Measurements from ENCODE around the gene MOB2.

The MOB2 gene

DNA sequence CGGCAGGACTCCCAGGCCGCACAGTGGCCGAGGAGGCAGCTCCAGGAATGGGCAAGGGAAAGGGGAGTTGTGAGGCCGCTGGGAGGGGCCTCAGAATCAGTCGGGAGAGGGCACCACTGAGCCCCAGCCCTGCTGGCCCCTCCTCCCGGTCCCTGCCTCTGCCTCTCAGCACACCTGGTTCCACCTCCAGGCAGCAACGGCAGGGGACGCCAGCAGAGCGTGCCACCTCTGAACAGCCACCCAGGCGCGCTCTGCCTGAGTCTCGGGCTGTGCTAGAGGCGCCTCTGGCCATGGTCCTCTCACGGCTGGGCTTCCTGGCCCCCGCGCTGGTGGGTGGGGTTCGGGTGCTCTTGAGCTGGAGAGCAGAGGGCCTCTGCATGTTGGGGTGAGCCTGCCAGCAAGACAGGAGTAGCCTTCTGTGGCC lies 33.0 kb downstream of the MOB2 start:
- Histone ChIP-seq H3K27ac (no peak overlapping the region), H3K4me3 (IDR thresholded peaks at IDR 0.05; ENCODE audit: insufficient read depth, low read depth, low read length) (no peak overlapping the region), H3K27me3 (ENCODE audit: insufficient read depth, low read depth) (peaks cover 54% of the 10 kb centered on the region), H2AFZ (ENCODE audit: low read depth) (no peak overlapping the region), H3K79me2 (ENCODE audit: insufficient read depth, low read depth) (no peaks in the 10 kb centered on the region), H3K36me3 (ENCODE audit: insufficient read depth) (no peaks in the 10 kb centered on the region), H3K4me1 (ENCODE audit: low read depth, poor library complexity, severe bottlenecking) (no peaks in the 10 kb centered on the region), H3K9ac (no peak overlapping the region), H3K4me2 (no peak overlapping the region), H4K20me1 (ENCODE audit: insufficient read depth) (no peaks in the 10 kb centered on the region)
- TF ChIP-seq, protein P1, sequence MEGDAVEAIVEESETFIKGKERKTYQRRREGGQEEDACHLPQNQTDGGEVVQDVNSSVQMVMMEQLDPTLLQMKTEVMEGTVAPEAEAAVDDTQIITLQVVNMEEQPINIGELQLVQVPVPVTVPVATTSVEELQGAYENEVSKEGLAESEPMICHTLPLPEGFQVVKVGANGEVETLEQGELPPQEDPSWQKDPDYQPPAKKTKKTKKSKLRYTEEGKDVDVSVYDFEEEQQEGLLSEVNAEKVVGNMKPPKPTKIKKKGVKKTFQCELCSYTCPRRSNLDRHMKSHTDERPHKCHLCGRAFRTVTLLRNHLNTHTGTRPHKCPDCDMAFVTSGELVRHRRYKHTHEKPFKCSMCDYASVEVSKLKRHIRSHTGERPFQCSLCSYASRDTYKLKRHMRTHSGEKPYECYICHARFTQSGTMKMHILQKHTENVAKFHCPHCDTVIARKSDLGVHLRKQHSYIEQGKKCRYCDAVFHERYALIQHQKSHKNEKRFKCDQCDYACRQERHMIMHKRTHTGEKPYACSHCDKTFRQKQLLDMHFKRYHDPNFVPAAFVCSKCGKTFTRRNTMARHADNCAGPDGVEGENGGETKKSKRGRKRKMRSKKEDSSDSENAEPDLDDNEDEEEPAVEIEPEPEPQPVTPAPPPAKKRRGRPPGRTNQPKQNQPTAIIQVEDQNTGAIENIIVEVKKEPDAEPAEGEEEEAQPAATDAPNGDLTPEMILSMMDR (conservative IDR thresholded peaks at IDR 0.05; ENCODE audit: low read depth, low read length), result peak; percentile 59

DNA sequence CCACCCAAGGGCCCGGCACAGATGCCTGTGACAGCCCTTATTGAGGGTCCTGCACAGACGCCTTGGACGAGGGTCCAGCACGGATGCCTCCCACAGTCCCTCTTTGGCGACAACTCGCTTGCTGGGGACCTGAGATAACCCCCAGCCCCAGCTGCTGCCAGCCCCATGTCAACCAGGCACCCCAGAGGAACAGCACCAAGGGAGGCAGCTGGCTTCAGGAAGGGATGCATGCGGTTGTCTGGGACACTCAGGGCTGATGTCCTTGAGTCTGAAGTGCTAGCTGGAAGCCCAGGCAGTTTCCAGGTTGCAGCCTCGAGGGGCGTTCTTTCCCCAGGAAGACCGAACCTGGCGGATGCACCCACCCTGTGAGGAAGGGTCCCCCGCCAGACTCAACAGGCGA lies 33.8 kb downstream of the MOB2 start:
- H3K79me2 ChIP-seq (ENCODE audit: insufficient read depth, low read depth), result no peaks in the 10 kb centered on the region
- H3K27ac ChIP-seq, result no peak overlapping the region
- H3K4me2 ChIP-seq, result no peak overlapping the region
- no peak overlapping the region for H3K4me3 ChIP-seq (IDR thresholded peaks at IDR 0.05; ENCODE audit: insufficient read depth, low read depth, low read length)
- H4K20me1 ChIP-seq (ENCODE audit: insufficient read depth), result no peaks in the 10 kb centered on the region
- H3K4me1 ChIP-seq (ENCODE audit: low read depth, poor library complexity, severe bottlenecking), result no peaks in the 10 kb centered on the region
- no peaks in the 10 kb centered on the region for H3K36me3 ChIP-seq (ENCODE audit: insufficient read depth)
- no peak overlapping the region for H2AFZ ChIP-seq (ENCODE audit: low read depth)
- H3K9ac ChIP-seq, result no peak overlapping the region
- H3K27me3 ChIP-seq (ENCODE audit: insufficient read depth, low read depth), result peaks cover 62% of the 10 kb centered on the region
- TF ChIP-seq, protein P1 (conservative IDR thresholded peaks at IDR 0.05; ENCODE audit: low read depth, low read length), result no peak

DNA sequence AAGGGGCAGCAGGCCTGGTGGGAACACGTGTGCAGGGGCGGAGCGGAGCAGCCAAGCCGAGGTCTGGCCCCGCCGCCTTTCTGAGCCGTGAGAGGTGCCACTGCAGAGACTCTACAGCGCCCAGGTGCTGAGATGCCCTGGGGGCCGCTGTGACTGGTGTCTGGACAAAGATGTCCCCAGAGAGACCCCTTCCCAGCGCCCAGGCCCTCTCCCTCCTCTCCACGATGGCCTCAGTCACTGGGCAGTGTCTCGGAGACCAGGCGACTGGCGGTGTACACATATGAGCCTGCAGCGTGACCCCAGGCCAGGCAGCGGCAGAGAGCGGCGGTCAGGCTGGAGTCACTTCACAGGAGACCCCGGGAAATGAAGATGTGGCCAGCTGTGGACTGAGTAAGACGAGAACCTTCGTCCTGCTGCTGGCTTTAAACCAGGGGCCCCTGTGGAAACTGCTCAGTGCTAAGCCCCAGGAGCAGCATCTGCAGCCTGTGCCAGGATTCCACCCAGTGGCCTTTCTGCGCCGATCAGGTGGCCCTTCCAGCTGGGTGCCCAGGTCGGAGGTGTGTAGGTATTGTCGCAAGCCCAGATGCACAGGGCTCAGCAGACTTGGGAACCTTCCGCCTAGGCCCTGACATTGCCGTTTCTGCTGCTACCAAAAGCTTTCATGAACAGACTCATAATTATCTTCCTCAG lies 34.7 kb downstream of the MOB2 start:
- H3K36me3 ChIP-seq (ENCODE audit: insufficient read depth), result no peaks in the 10 kb centered on the region
- H3K4me3 ChIP-seq (IDR thresholded peaks at IDR 0.05; ENCODE audit: insufficient read depth, low read depth, low read length), result no peak overlapping the region
- TF ChIP-seq, protein P1 (conservative IDR thresholded peaks at IDR 0.05; ENCODE audit: low read depth, low read length), result no peak
- no peak overlapping the region for H3K4me2 ChIP-seq
- H3K27ac ChIP-seq, result no peak overlapping the region
- H3K79me2 ChIP-seq (ENCODE audit: insufficient read depth, low read depth), result no peaks in the 10 kb centered on the region
- H2AFZ ChIP-seq (ENCODE audit: low read depth), result no peak overlapping the region
- H3K9ac ChIP-seq, result no peak overlapping the region
- H3K27me3 ChIP-seq (ENCODE audit: insufficient read depth, low read depth), result peaks cover 69% of the 10 kb centered on the region
- no peaks in the 10 kb centered on the region for H4K20me1 ChIP-seq (ENCODE audit: insufficient read depth)
- no peaks in the 10 kb centered on the region for H3K4me1 ChIP-seq (ENCODE audit: low read depth, poor library complexity, severe bottlenecking)

DNA sequence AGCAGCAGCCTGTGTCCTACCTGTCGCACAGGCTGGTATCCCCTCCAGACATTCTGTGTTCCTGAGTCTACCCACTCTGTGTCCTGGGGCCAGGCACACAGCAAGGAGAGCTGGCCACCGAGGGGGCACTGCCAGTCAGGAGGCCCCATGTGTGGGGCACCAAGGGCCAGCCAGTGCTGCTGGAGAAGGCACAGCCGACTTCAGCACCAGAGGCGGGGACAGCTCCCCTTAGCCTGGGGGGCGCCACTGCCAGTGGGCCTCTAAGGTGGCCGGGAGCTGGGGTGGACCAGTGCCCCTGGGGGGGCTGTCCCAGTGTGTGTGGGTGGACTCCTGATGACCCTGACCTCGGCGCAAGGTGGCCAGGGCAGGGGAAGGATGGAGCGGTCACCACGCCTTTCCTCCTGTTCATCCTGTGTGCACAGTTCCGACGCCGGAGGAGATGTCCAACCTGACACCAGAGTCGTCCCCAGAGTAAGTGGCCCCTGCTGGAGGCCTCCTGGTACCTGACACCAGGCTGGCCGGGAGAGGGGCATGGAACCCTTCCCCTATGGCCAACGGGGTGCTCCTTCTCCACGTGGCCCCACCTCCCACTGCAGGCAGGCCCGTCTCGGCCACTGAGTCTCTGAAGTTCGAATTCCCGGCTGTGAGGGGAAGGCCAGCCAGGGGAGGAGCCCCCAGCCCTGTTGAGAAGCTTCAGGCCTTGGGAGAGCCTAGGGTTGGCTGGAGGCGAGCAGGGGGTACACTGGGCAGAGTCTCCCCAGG lies 35.4 kb downstream of the MOB2 start:
- no peak overlapping the region for H3K27ac ChIP-seq
- no peaks in the 10 kb centered on the region for H4K20me1 ChIP-seq (ENCODE audit: insufficient read depth)
- no peaks in the 10 kb centered on the region for H3K36me3 ChIP-seq (ENCODE audit: insufficient read depth)
- no peaks in the 10 kb centered on the region for H3K4me1 ChIP-seq (ENCODE audit: low read depth, poor library complexity, severe bottlenecking)
- H3K4me3 ChIP-seq (IDR thresholded peaks at IDR 0.05; ENCODE audit: insufficient read depth, low read depth, low read length), result no peak overlapping the region
- TF ChIP-seq, protein P1 (conservative IDR thresholded peaks at IDR 0.05; ENCODE audit: low read depth, low read length), result no peak
- no peak overlapping the region for H3K4me2 ChIP-seq
- H2AFZ ChIP-seq (ENCODE audit: low read depth), result no peak overlapping the region
- H3K27me3 ChIP-seq (ENCODE audit: insufficient read depth, low read depth), result peaks cover 70% of the 10 kb centered on the region
- H3K79me2 ChIP-seq (ENCODE audit: insufficient read depth, low read depth), result no peaks in the 10 kb centered on the region
- no peak overlapping the region for H3K9ac ChIP-seq
